Nephron progenitor cell (in vitro differentiated cells): ENCODE data around the gene CHD2.
A peak's percentile ranks its signal among the peaks of the same experiment; 100 is the strongest.
"Not testable (repeated sequence)": the region's sequence is repeated elsewhere in the genome, so short reads cannot be mapped to it uniquely, and the experiment has no call there.

Experiments
- DNase-seq: peaks from one replicate; pipeline ENCODE4 v3.0.0; 2021
- H3K27ac Mint-ChIP-seq: 2 replicates; pipeline ENCODE4 v1.8.0; 2021; ENCODE audit warnings: mild to moderate bottlenecking, moderate library complexity, mixed read lengths
- H3K27me3 Mint-ChIP-seq: 2 replicates; pipeline ENCODE4 v1.8.0; 2021; ENCODE audit warnings: mild to moderate bottlenecking, low read depth, mixed read lengths; ENCODE audit not compliant: poor library complexity
- H3K36me3 Mint-ChIP-seq: 2 replicates; pipeline ENCODE4 v1.8.0; 2021; ENCODE audit warnings: low read depth, mixed read lengths
- H3K4me1 Mint-ChIP-seq: 2 replicates; pipeline ENCODE4 v1.8.0; 2021; ENCODE audit warnings: mixed read lengths
- H3K4me3 Mint-ChIP-seq: 2 replicates; pipeline ENCODE4 v1.8.0; 2021; ENCODE audit warnings: mild to moderate bottlenecking, moderate library complexity, mixed read lengths
- H3K9me3 Mint-ChIP-seq: 2 replicates; pipeline ENCODE4 v1.8.0; 2021; ENCODE audit warnings: mild to moderate bottlenecking, moderate library complexity, mixed read lengths
- CTCF ChIP-seq: fragments of 200-600 bp; sonication (generic); IDR thresholded peaks from 2 replicates; pipeline ENCODE4 v1.5.0; 2021; ENCODE audit warnings: antibody characterized with exemption

CHD2 gene

GRCh38 chr15:92910451-92910850 lies 10.3 kb downstream of the CHD2 start:
- Mint-ChIP-seq H3K9me3 (peaks cover 25% of the 10 kb centered on the region), H3K36me3 (peaks cover 88% of the 10 kb centered on the region), H3K27ac (peak overlapping the region; percentile 75), H3K27me3 (no peaks in the 10 kb centered on the region), H3K4me3 (no peak overlapping the region), H3K4me1 (peaks cover 76% of the 10 kb centered on the region)
- DNase-seq: no peak
- TF ChIP-seq CTCF: no peak

GRCh38 chr15:92914103-92914499 lies 14.0 kb downstream of the CHD2 start:
- Mint-ChIP-seq H3K9me3 (peaks cover 25% of the 10 kb centered on the region), H3K4me1 (peaks cover 68% of the 10 kb centered on the region), H3K4me3 (no peak overlapping the region), H3K27ac (peak overlapping the region; percentile 98), H3K36me3 (peaks cover 83% of the 10 kb centered on the region), H3K27me3 (no peaks in the 10 kb centered on the region)
- no peak for DNase-seq
- TF ChIP-seq CTCF: no peak

GRCh38 chr15:92914768-92915221 lies 14.7 kb downstream of the CHD2 start:
- Mint-ChIP-seq H3K27me3 (no peaks in the 10 kb centered on the region), H3K4me3 (peak overlapping the region; percentile 26), H3K4me1 (peaks cover 69% of the 10 kb centered on the region), H3K36me3 (peaks cover 83% of the 10 kb centered on the region), H3K9me3 (peaks cover 25% of the 10 kb centered on the region), H3K27ac (peak overlapping the region; percentile 98)
- no peak for DNase-seq
- no peak for TF ChIP-seq CTCF

GRCh38 chr15:92915766-92916435 lies 15.8 kb downstream of the CHD2 start:
- peak overlapping the region; percentile 85 for H3K27ac Mint-ChIP-seq
- H3K4me1 Mint-ChIP-seq: peaks cover 75% of the 10 kb centered on the region
- H3K9me3 Mint-ChIP-seq: peaks cover 19% of the 10 kb centered on the region
- no peaks in the 10 kb centered on the region for H3K27me3 Mint-ChIP-seq
- DNase-seq: no peak
- H3K4me3 Mint-ChIP-seq: peak overlapping the region; percentile 32
- no peak for TF ChIP-seq CTCF
- peaks cover 79% of the 10 kb centered on the region for H3K36me3 Mint-ChIP-seq

GRCh38 chr15:92917598-92918407 lies 17.7 kb downstream of the CHD2 start:
- Mint-ChIP-seq H3K4me1 (peaks cover 81% of the 10 kb centered on the region), H3K4me3 (no peak overlapping the region), H3K9me3 (peaks cover 5% of the 10 kb centered on the region), H3K36me3 (peaks cover 75% of the 10 kb centered on the region), H3K27ac (peak overlapping the region; percentile 98), H3K27me3 (no peaks in the 10 kb centered on the region)
- TF ChIP-seq CTCF: peak; percentile 89
- peak; percentile 94 for DNase-seq

- not testable (repeated sequence) for H3K27me3 Mint-ChIP-seq, DNase-seq, H3K27ac Mint-ChIP-seq, H3K4me3 Mint-ChIP-seq, H3K9me3 Mint-ChIP-seq
- Mint-ChIP-seq H3K36me3 (peaks cover 74% of the 10 kb centered on the region), H3K4me1 (peaks cover 87% of the 10 kb centered on the region)
Observed at GRCh38 chr15:92918881-92919280, 18.8 kb downstream of the CHD2 start.
